GM21576 (cell line): Measurements from ENCODE around the gene SH3D19.
"Not testable (repeated sequence)": the region's sequence is repeated elsewhere in the genome, so short reads cannot be mapped to it uniquely, and the experiment has no call there.

Source experiments
- ATAC-seq: cut with Tn5 transposase; IDR thresholded peaks from one replicate; pipeline ENCODE4 v1.9.1; 2021; ENCODE audit warnings: mild to moderate bottlenecking, moderate library complexity; ENCODE audit not compliant: unreplicated experiment

Gene SH3D19

DNA sequence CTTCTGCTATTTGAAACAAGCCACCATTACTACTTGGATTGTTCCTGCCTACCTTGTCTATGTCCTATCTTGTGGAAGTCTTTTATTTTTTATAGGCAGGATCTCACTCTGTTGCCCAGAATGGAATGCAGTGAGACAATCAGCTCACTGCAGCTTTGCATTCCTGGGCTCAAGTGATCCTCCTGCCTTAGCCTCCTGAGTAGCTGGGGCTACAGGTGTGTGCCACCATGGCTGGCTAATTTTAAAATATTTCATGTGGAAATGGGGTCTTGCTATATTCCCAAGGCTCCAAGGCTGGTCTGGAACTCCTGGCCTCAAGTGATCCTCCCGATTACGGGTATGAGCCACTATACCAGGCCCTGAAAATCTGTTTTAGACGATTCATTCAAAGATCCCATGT, 218.3 kb downstream of the SH3D19 start:
- no peak for ATAC-seq

DNA sequence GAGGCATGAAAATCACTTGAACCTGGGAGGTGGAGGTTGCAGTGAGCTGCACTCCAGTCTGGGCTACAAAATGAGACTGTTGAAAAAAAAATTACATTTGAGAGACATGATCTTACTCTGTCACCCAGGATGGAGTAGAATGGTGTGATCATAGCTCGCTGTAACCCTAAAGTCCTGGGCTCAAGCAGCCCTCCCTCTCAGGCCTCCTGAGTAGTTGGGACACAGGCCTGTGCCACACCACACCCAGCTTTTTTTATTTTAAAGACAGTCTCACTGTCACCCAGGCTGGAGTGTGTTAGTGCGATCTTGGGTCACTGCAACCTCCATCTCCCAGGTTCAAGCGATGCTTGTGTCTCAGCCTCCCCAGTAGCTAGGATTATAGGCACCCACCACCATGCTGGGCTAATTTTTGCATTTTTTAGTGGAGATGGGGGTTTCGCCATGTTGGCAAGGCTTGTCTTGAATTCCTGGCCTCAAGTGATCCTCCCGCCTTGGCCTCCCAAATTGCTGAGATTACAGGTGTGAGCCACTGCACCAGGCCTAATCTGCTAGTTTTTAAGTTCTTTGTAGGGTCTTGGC, 219.9 kb downstream of the SH3D19 start:
- no peak for ATAC-seq

DNA sequence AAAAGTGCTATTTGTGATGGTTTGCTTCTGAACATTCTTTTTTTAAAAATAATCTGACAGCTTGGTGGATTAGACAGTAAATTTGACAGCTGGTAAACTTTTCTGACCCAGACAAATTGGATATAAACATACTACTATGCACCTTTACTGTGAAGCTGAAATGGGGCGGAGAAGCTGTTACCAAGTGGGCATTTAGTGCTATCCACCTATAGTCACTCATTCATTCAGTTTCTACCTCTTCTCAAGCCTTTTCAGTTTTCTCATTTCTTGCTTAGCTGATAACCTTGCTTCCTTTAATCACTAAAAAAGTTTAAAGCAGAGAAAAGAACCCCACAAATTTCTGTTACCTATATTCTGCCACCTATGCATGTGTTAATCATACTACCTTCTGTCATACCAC, 220.8 kb downstream of the SH3D19 start:
- ATAC-seq, result no peak

DNA sequence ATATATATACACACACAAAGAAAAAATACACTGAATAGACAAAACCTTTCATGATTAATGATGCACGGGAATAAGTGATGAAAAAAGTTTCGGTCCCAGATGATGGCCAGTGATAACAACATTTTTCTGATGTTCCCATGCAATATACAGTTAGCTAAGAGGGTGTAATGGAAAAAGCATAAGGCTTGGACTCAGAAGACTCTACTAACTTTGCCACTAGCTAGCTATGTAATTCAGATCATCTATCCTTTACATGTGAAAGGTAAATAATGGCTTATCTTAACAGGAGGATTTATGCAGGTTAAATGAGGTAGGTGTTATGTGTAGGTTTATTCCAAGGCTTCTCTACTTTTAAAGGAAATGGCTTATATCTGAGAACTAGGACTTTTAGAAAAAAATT, 221.6 kb downstream of the SH3D19 start:
- ATAC-seq, result no peak

DNA sequence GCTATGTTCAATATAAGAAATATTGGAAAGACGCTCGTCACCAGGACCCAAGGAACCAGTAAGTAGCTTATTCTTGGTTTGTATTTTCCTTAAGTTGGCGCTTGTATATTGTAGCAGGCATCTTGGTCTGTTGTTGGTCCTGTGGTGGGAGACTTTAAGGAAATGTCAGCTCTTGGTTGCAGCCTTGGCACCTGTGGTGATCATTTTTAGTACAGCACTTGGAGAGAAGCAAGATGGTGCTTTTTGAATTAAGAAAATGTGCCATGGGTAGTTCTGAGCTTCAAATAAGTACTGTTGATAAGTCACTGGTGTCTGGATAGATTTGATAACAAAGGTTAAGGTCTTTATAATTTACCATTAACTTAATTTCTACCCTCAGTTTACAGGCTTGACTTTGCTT, 224.9 kb downstream of the SH3D19 start:
- no peak for ATAC-seq

DNA sequence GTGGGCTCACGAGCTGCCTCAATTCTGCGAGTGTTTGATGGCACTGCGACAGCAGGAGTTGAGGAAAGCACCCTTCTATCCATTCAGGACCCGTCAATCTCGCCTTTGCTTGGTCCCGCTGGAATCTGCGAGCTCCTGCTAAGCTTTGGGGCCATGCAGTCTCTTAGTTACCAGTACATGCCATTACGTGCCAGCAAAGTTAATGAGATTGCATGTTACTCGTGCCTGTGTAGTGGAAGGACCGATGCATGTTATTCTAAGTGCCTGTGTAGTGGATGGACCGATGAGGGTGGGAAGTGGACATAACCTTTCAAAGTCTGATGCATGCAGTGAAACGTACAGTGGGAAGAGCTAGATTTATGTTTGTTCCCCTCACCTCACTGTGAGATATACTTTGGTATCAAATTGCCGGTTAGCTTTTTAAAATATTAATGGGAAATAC, 225.4 kb downstream of the SH3D19 start:
- no peak for ATAC-seq

DNA sequence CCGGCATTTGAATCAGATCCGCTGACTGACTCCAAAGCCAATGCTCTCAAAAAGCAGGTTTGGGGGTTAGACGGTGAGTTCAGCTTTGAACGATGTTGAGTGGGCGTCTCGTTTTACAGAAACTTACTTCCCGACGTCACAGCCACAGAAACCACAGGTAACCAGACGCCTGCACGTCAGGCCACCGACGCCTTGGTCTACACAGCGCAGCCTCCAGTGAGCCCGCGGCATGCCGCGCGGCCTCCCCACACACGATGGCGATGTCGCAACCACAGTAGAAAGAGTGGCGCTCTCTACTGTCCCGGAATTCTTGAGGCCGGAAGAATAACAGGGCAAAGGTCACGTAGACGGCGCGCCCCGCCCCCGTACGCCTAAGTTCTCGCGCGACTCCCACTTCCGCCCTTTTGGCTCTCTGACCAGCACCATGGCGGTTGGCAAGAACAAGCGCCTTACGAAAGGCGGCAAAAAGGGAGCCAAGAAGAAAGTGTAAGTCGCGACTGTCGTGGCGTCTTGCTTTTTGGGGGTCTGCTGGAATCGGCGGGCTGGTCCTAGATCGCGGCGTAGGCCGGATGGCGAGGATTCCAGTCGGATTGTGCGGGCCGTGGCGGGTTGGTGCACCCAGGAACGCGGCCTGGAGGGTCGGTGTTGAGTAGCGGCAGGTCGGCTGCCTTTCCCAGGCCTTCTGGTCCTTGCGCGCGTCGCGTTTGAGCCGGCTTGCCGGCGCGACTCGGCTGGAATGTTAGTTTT, 226.0 kb downstream of the SH3D19 start, which contains the start of gene RPS3A:
Gene RPS3A, plus strand, starts transcription at position 400 of the 747 bp plus-strand sequence. Its CDS starts 25 bp downstream, at position 425.
- peak; percentile 92 for ATAC-seq

DNA sequence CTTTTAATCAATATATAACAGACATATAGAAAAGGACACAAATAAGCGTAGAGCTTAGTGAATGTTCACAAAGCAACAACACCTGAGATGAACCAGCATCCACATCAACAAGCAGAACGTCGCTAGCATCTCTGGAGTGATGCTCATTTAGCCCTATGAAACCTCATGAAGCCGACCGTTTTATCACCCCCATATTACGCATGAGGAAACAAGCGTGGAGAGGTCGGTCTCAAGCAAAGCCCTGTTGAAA, 226.5 kb downstream of the SH3D19 start:
- no peak for ATAC-seq

DNA sequence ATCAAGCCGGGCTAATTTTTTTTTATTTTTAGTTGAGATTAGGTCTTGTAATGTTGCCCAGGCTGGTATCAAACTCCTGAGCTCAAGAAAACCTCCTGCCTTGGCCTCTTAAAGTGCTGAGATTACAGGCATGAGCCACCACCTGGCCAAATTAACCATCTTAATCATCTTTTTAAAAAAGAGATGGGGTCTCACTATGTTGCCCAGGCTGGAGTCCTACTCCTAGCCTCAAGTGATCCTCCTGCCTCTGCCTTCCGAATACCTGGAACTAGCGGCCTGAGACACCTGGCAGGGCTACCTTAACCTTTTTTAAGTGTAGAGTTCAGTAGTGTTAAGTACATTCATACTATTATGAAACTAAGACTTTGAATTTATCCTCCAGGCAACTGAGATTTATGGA, 227.6 kb downstream of the SH3D19 start:
- no peak for ATAC-seq

DNA sequence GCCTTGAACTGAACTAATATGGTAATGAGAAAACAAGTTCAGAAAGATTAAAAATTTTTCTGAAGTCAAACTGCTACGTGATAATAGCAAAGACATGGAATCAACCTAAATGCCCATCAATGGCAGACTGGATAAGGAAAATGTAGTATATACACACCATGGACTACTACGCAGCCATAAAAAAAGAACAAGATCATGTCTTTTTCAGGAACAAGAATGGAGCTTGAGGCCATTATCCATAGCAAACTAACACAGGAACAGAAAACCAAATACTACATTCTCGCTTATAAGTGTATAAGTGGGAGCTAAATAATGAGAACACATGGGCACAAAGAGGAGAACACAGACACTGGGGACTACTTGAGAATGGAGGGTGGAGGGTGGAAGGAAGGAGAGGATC, 230.3 kb downstream of the SH3D19 start:
- no peak for ATAC-seq

DNA sequence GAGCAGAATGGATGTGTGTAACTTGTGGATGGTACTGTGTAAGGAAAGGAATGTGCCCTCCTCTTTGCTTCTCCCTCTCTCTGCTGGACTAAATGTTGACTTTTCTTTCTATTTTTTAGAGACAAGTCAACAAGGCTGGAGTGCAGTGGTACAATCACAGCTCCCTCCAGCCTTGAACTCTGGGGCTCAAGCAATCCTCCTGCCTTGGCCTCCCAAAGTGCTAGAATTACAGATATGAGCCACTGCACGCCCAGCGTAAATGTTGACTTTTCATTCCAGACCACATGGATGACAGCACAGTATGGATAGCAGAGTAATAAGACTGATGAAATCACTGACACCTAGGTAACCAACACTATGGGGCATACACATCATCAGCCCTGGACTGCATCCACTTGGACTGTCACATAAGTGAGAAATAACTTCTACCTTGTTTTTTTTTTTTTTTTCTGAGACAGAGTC, 231.1 kb downstream of the SH3D19 start:
- no peak for ATAC-seq

DNA sequence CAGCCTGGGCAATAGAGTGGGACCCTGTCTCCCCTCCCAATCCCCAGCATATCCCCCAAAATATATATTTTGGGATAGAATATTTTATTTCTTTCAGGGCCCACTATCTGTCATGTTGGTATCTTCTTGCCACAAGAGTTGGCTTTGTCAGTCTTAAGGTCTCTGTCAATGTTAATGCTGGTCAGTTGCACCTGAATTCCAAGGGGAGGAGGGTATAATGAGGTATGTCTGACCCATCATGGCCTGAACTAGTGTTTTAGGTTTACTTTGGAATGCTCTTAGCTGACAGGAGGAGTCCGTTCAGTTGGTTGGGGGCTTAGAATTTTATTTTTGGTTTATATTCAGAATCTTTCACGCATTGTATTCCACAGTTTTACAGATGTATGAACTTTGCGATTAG, 232.2 kb downstream of the SH3D19 start:
- ATAC-seq, result no peak

DNA sequence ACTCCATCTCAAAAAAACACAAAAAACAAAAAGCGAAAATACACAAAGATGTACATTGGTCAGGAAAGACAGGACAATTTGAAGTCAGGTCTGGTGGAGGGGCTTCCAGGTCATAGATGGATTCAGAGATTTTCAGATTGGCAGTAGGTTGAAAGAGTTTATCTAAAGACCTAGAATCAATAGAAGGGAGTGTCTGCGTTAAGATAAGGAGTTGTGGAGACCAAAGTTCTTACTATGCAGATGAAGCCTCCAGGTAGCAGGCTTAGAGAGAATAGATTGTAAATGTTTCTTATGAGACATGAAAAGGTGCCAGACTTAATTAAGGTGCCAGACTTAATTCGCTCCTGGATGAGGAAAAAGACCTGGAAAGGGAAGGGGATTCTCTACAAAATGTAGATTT, 232.9 kb downstream of the SH3D19 start:
- no peak for ATAC-seq

DNA sequence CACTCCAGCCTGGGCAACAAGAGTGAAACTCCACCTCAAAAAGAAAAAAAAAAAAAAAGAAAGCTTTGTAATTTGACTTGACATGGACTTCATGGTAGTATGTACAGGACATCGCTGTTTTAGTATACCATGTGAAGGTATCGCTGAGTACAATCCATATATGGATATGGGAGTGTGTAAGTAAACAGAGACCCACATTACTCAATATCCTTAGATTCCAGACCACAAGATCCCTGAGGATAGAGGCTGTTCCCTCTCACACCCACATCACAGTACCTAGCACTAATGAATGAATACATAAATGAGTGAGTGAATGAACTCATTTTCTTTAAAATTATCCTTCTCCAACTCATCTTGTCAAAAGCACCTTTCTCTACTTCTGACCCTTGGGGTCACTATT, 234.4 kb downstream of the SH3D19 start:
- no peak for ATAC-seq

DNA sequence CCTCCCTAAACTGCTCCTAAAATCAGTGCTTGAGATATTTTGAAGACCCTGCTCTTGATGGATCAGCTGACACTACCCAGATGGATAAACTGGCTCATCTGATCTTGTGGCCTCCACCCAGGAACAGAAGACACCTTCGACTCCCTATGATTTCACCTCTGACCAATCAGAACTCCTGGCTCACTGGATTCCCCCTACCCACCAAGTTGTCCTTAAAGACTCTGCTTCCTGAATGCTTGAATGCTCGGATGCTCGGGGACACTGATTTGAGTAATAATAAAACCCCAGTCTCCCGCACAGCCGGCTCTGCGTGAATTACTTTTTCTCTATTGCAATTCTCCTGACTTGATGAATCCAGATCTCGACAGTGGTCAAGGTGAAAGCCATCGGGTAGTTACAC, 237.9 kb downstream of the SH3D19 start:
- no peak for ATAC-seq

DNA sequence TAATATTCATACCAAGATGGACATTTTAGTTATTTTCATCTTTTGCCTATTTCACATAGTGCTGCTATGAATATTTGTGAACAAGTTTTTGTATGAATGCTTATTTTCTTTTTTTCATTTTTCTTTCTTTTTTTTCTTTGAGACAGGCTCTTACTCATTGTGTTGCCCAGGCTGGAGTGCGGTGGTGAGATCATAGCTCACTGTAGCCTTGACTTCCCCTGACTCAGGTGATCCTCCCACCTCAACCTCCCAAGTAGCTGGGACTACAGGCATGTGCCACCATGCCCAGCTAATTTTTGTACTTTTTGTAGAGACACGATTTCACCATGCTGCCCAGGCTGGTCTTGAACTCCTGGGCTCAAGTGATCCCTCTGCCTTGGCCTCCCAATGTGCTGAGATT, 247.4 kb downstream of the SH3D19 start:
- ATAC-seq, result not testable (repeated sequence)

DNA sequence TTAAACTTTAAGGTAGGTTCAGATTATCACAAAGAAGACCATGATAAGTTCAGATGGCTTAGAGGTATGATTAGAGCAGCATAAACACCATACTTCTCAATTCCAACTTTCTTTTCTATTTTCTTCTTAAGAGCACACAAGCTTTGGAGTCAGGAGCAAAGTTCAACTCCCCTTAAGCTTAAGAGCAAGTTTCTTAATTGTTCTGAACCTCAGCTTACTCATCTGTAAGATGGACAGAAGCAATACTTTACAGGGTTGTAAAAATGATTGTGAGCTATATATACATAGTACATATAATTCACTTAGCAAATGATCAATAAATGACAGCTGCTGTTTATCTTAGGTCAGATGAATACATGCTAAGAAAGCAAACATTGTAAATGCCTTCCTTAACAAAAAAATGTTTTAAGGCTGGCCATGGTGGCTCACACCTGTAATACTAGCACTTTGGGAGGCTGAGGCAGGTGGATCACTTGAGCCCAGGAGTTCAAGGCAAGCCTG, 250.9 kb downstream of the SH3D19 start:
- no peak for ATAC-seq
